Measurements from ENCODE around the gene ZNF687. TPM values are rescaled to one million over a fixed set of nuclear protein-coding genes. Genes with fewer than 3 reads are reported as not detected.
A peak's percentile ranks its signal among the peaks of the same experiment; 100 is the strongest.

Gene ZNF687
- 10 to 100 TPM; 22.0 to 27.7 TPM for total RNA-seq
- long read RNA-seq, partial matches to known transcripts, result 0 of 4 reads
- long read RNA-seq, other reads (novel, unspliced or antisense), result 3 of 4 reads

- DNase-seq (peak; percentile 99 to 100), ATAC-seq (peak; percentile 81)
- intact Hi-C loops (cut with DNase I, micrococcal nuclease), result no loop called here
These were observed at the start of gene ZNF687 for GRCh38 chr1:151281969-151282882. Gene ZNF687, plus strand, starts transcription at chr1:151282299. Its CDS starts 3,993 bp downstream, at chr1:151286292.

GRCh38 chr1:151235235-151235634 is 46.9 kb upstream of the ZNF687 start:
- ATAC-seq (peak; percentile 83), DNase-seq (no peak)

GRCh38 chr1:151237678-151238466 is 44.2 kb upstream of the ZNF687 start:
- no peak for DNase-seq
- intact Hi-C loops (cut with DNase I, micrococcal nuclease), result no loop called here
- no peak for ATAC-seq

More at GRCh38 chr1:151235235-151235634, 46.9 kb upstream of the ZNF687 start:
- intact Hi-C loops (cut with DNase I, micrococcal nuclease), result no loop called here

- DNase-seq, result no peak
- ATAC-seq, result no peak
- intact Hi-C loops (cut with DNase I, micrococcal nuclease), result no loop called here
These were observed 43.7 kb upstream of the ZNF687 start for GRCh38 chr1:151238467-151238739.

GRCh38 chr1:151242442-151242841 is 39.7 kb upstream of the ZNF687 start:
- intact Hi-C loops (cut with DNase I, micrococcal nuclease), result no loop called here
- DNase-seq, result no peak
- no peak for ATAC-seq

GRCh38 chr1:151243683-151244216 is 38.3 kb upstream of the ZNF687 start:
- DNase-seq (no peak), ATAC-seq (no peak)
- intact Hi-C loops (cut with DNase I, micrococcal nuclease), result no loop called here

GRCh38 chr1:151246786-151247185 is 35.3 kb upstream of the ZNF687 start:
- intact Hi-C loops (cut with DNase I, micrococcal nuclease), result no loop called here
- DNase-seq (no peak), ATAC-seq (no peak)

- DNase-seq (peak; percentile 44 to 83), ATAC-seq (peak; percentile 54)
- intact Hi-C loops (cut with DNase I, micrococcal nuclease), result loop anchor here in 1 of 2 donors (5.0 kb wide), 1 partner anchor 55 kb away; the partner anchor contains the start of gene PIP5K1A
These were observed 30.2 kb upstream of the ZNF687 start for GRCh38 chr1:151251656-151252470.

- DNase-seq, result peak; percentile 93 to 96
- ATAC-seq, result peak; percentile 99
- intact Hi-C loops (cut with DNase I, micrococcal nuclease), result loop anchor here in 1 of 2 donors (5.0 kb wide), 1 partner anchor 57 kb away; the partner anchor contains the start of gene PIP5K1A
These were observed 27.6 kb upstream of the ZNF687 start, which contains the start of gene PSMD4 for GRCh38 chr1:151254217-151255213. Gene PSMD4, plus strand, starts transcription at chr1:151254734. Its CDS starts 49 bp downstream, at chr1:151254783.

- intact Hi-C loops (cut with DNase I, micrococcal nuclease), result no loop called here
- ATAC-seq (no peak), DNase-seq (no peak)
These were observed 26.7 kb upstream of the ZNF687 start for GRCh38 chr1:151255381-151255780.

- intact Hi-C loops (cut with DNase I, micrococcal nuclease), result no loop called here
These were observed 22.7 kb upstream of the ZNF687 start for GRCh38 chr1:151259351-151259750.

GRCh38 chr1:151265446-151266236 is 16.5 kb upstream of the ZNF687 start:
- ATAC-seq (peak; percentile 36), DNase-seq (no peak)
- intact Hi-C loops (cut with DNase I, micrococcal nuclease), result no loop called here

More at GRCh38 chr1:151259351-151259750, 22.7 kb upstream of the ZNF687 start:
- ATAC-seq (no peak), DNase-seq (no peak)

- DNase-seq (no peak), ATAC-seq (no peak)
- intact Hi-C loops (cut with DNase I, micrococcal nuclease), result no loop called here
These were observed 15.8 kb upstream of the ZNF687 start for GRCh38 chr1:151266315-151266714.

GRCh38 chr1:151266821-151267220 is 15.3 kb upstream of the ZNF687 start:
- intact Hi-C loops (cut with DNase I, micrococcal nuclease), result no loop called here
- DNase-seq (no peak), ATAC-seq (no peak)

- intact Hi-C loops (cut with DNase I, micrococcal nuclease), result no loop called here
- DNase-seq (no peak), ATAC-seq (no peak)
These were observed 14.3 kb upstream of the ZNF687 start for GRCh38 chr1:151267760-151268159.

GRCh38 chr1:151273924-151274466 is 8.1 kb upstream of the ZNF687 start:
- intact Hi-C loops (cut with DNase I, micrococcal nuclease), result no loop called here
- ATAC-seq, result no peak
- DNase-seq, result no peak

Data from left colon (tissue), 2 donors.